HEK293 (cell line): ENCODE data around the gene ENTREP3.
A peak's percentile ranks its signal among the peaks of the same experiment; 100 is the strongest.

Experiments
- BCL6B ChIP-seq: fragments of 450-650 bp; formaldehyde crosslinking; IDR thresholded peaks from 2 replicates; pipeline ENCODE4 v1.5.1; 2017; ENCODE audit warnings: missing biosample characterization, missing genetic modification characterization
- CTCF ChIP-seq: fragments of 450-650 bp; formaldehyde crosslinking; IDR thresholded peaks from 2 replicates; pipeline ENCODE4 v1.5.1; 2016; ENCODE audit warnings: missing biosample characterization, missing genetic modification characterization
- GLI2 ChIP-seq: fragments of 450-650 bp; formaldehyde crosslinking; IDR thresholded peaks from 2 replicates; pipeline ENCODE4; 2017; ENCODE audit warnings: missing biosample characterization, missing genetic modification characterization, low read depth, borderline replicate concordance
- GLI4 ChIP-seq: fragments of 450-650 bp; formaldehyde crosslinking; IDR thresholded peaks from 2 replicates; pipeline ENCODE4 v1.5.1; 2016; ENCODE audit warnings: missing biosample characterization, missing genetic modification characterization
- HIC1 ChIP-seq: fragments of 450-650 bp; formaldehyde crosslinking; IDR thresholded peaks from 2 replicates; pipeline ENCODE4 v1.5.1; 2016; ENCODE audit warnings: missing biosample characterization, missing genetic modification characterization
- OSR2 ChIP-seq: fragments of 450-650 bp; formaldehyde crosslinking; IDR thresholded peaks from 2 replicates; pipeline ENCODE4 v1.5.1; 2016; ENCODE audit warnings: missing biosample characterization, missing genetic modification characterization
- PRDM10 ChIP-seq: fragments of 450-650 bp; formaldehyde crosslinking; IDR thresholded peaks from 2 replicates; pipeline ENCODE4 v1.5.1; 2016; ENCODE audit warnings: missing biosample characterization, missing genetic modification characterization
- PRDM4 ChIP-seq: fragments of 450-650 bp; formaldehyde crosslinking; IDR thresholded peaks from 2 replicates; pipeline ENCODE4 v1.5.1; 2017; ENCODE audit warnings: missing biosample characterization, missing genetic modification characterization
- REPIN1 ChIP-seq: fragments of 450-650 bp; formaldehyde crosslinking; IDR thresholded peaks from 2 replicates; pipeline ENCODE4 v1.5.1; 2017; ENCODE audit warnings: missing biosample characterization, missing genetic modification characterization, low read depth
- SCRT1 ChIP-seq: fragments of 450-650 bp; formaldehyde crosslinking; IDR thresholded peaks from 2 replicates; pipeline ENCODE4 v1.5.1; 2016; ENCODE audit warnings: missing biosample characterization, missing genetic modification characterization, borderline replicate concordance
- ZFHX2 ChIP-seq: fragments of 450-650 bp; formaldehyde crosslinking; conservative IDR thresholded peaks from 2 replicates; pipeline ENCODE4 v1.5.1; 2016; ENCODE audit warnings: missing biosample characterization, missing genetic modification characterization
- ZNF140 ChIP-seq: fragments of 450-650 bp; formaldehyde crosslinking; IDR thresholded peaks from 2 replicates; pipeline ENCODE4 v1.5.1; 2016; ENCODE audit warnings: missing biosample characterization, missing genetic modification characterization
- ZNF202 ChIP-seq: fragments of 450-650 bp; formaldehyde crosslinking; IDR thresholded peaks from 2 replicates; pipeline ENCODE4 v1.5.1; 2016; ENCODE audit warnings: missing biosample characterization, missing genetic modification characterization, borderline replicate concordance
- ZNF335 ChIP-seq: fragments of 450-650 bp; formaldehyde crosslinking; conservative IDR thresholded peaks from 2 replicates; pipeline ENCODE4 v1.5.1; 2016; ENCODE audit warnings: missing biosample characterization, missing genetic modification characterization
- ZNF341 ChIP-seq: fragments of 450-650 bp; formaldehyde crosslinking; IDR thresholded peaks from 2 replicates; pipeline ENCODE4; 2016; ENCODE audit warnings: low read depth, missing biosample characterization, missing genetic modification characterization
- ZNF354C ChIP-seq: fragments of 450-650 bp; formaldehyde crosslinking; IDR thresholded peaks from 2 replicates; pipeline ENCODE4 v1.5.1; 2016; ENCODE audit warnings: missing biosample characterization, missing genetic modification characterization, low read depth, borderline replicate concordance
- ZNF473 ChIP-seq: fragments of 450-650 bp; formaldehyde crosslinking; IDR thresholded peaks from 2 replicates; pipeline ENCODE4 v1.5.1; 2017; ENCODE audit warnings: missing biosample characterization, missing genetic modification characterization
- ZNF488 ChIP-seq: fragments of 450-650 bp; formaldehyde crosslinking; IDR thresholded peaks from 2 replicates; pipeline ENCODE4 v1.5.1; 2016; ENCODE audit warnings: missing biosample characterization, missing genetic modification characterization
- ZNF560 ChIP-seq: fragments of 450-650 bp; formaldehyde crosslinking; IDR thresholded peaks from 2 replicates; pipeline ENCODE4 v1.5.1; 2017; ENCODE audit warnings: missing biosample characterization, missing genetic modification characterization, borderline replicate concordance
- ZNF596 ChIP-seq: fragments of 450-650 bp; IDR thresholded peaks from 2 replicates; pipeline ENCODE4 v1.5.0; 2018; ENCODE audit warnings: missing biosample characterization, mild to moderate bottlenecking, missing genetic modification characterization, moderate library complexity
- ZNF629 ChIP-seq: fragments of 450-650 bp; formaldehyde crosslinking; IDR thresholded peaks from 2 replicates; pipeline ENCODE4 v1.5.1; 2017; ENCODE audit warnings: missing biosample characterization, missing genetic modification characterization
- ZNF639 ChIP-seq: fragments of 450-650 bp; formaldehyde crosslinking; IDR thresholded peaks from 2 replicates; pipeline ENCODE4 v1.5.1; 2016; ENCODE audit warnings: missing biosample characterization, missing genetic modification characterization
- ZNF777 ChIP-seq: fragments of 450-650 bp; formaldehyde crosslinking; IDR thresholded peaks from 2 replicates; pipeline ENCODE4 v1.5.1; 2017; ENCODE audit warnings: missing biosample characterization, missing genetic modification characterization, borderline replicate concordance
- ZNF830 ChIP-seq: fragments of 450-650 bp; IDR thresholded peaks from 2 replicates; pipeline ENCODE4 v1.5.0; 2018; ENCODE audit warnings: missing biosample characterization, missing genetic modification characterization, low read depth, mild to moderate bottlenecking, moderate library complexity
- ZSCAN16 ChIP-seq: fragments of 450-650 bp; formaldehyde crosslinking; IDR thresholded peaks from 2 replicates; pipeline ENCODE4 v1.5.1; 2016; ENCODE audit warnings: missing biosample characterization, missing genetic modification characterization

The ENTREP3 gene

GRCh38 chr1:155256058-155256852 is 972 bp upstream of the ENTREP3 start (continued):
- TF ChIP-seq SCRT1 (no peak), ZNF354C (tag by site-specific recombination) (no peak), OSR2 (tag by site-specific recombination) (no peak), ZNF777 (tag by site-specific recombination) (no peak), ZNF488 (tag by site-specific recombination) (no peak), PRDM10 (tag by site-specific recombination) (peak; percentile 30; the same call in 1 of the 2 replicates), ZNF639 (tag by site-specific recombination) (no peak), CTCF (tag by site-specific recombination) (no peak), GLI4 (no peak), ZNF202 (tag by site-specific recombination) (no peak), ZNF560 (no peak), ZFHX2 (peak; percentile 76), ZNF473 (tag by site-specific recombination) (no peak), PRDM4 (tag by site-specific recombination) (no peak), ZNF830 (tag by site-specific recombination) (no peak), GLI2 (tag by site-specific recombination) (no peak), ZNF596 (no peak), ZNF341 (tag by site-specific recombination) (peak; percentile 50), ZNF629 (tag by site-specific recombination) (no peak), HIC1 (0 out of 2 replicates have a peak, but pooled peaks have one; percentile 39), BCL6B (no peak), ZSCAN16 (tag by site-specific recombination) (no peak), REPIN1 (tag by site-specific recombination) (no peak), ZNF140 (no peak), ZNF335 (tag by site-specific recombination) (no peak)
